Suprapubic skin (tissue), 4 donors: ENCODE measurements around the gene SCN4B. TPM values are rescaled to one million over a fixed set of nuclear protein-coding genes. Genes with fewer than 3 reads are reported as not detected.

Source experiments
- DNase-seq, 2 donors: peaks; one replicate each; pipeline ENCODE4 v3.0.0-alpha.2; 2019; ENCODE audit warnings: low spot score in 2 of 2
- H3K27ac ChIP-seq: fragments of 200-600 bp; sonication (generic); one replicate; pipeline ENCODE4 v1.5.1; 2019
- H3K27me3 ChIP-seq: fragments of 200-600 bp; sonication (generic); one replicate; pipeline ENCODE4 v1.5.1; 2019
- H3K36me3 ChIP-seq: fragments of 200-600 bp; sonication (generic); one replicate; pipeline ENCODE4 v1.5.1; 2019
- H3K4me1 ChIP-seq: fragments of 200-600 bp; sonication (generic); one replicate; pipeline ENCODE4 v1.5.1; 2019
- H3K4me3 ChIP-seq: fragments of 200-600 bp; sonication (generic); one replicate; pipeline ENCODE4 v1.5.1; 2019; ENCODE audit warnings: mild to moderate bottlenecking
- H3K9me3 ChIP-seq: fragments of 200-600 bp; sonication (generic); one replicate; pipeline ENCODE4 v1.5.1; 2019
- EP300 ChIP-seq: sonication (generic); formaldehyde crosslinking; IDR thresholded peaks from one replicate; pipeline ENCODE4 v1.6.1; 2017; ENCODE audit warnings: antibody characterized with exemption
- POLR2A ChIP-seq, 2 donors: fragments of 450-650 bp; IDR thresholded peaks; one replicate each; pipeline ENCODE4 v1.6.1; 2017; ENCODE audit warnings: antibody characterized with exemption in 2 of 2, mild to moderate bottlenecking in 2 of 2, moderate library complexity in 2 of 2
- POLR2AphosphoS5 ChIP-seq, 3 donors: sonication (generic); formaldehyde crosslinking; IDR thresholded peaks; one replicate each; pipeline ENCODE4 v1.6.1; 2017; ENCODE audit warnings: antibody characterized with exemption in 3 of 3
- WGBS: methylation state at CpG from one replicate; pipeline ENCODE4 v1.1.5; 2018; 5-methylcytosine and 5-hydroxymethylcytosine counted together
- total RNA-seq, 4 donors: library from RNA; depleted of rRNA; stranded (reverse); fragments of >200 nt; gene quantifications; one replicate each; pipeline ENCODE4 v1.1.0, GENCODE V29; 2016
- TF ChIP-seq, protein P1 (sequence below), 2 donors: fragments of 200-600 bp in 1 of 2; fragments of 450-650 bp in 1 of 2; sonication (generic) in 1 of 2; IDR thresholded peaks; one replicate each; pipeline ENCODE4 v1.5.1; 2016 to 2019; ENCODE audit warnings: antibody characterized with exemption in 2 of 2, mild to moderate bottlenecking in 1 of 2, moderate library complexity in 1 of 2

Gene SCN4B
- total RNA-seq, 4 donors from 2014 or later = 1.5 to 1.8 (median 1.5) TPM

DNA sequence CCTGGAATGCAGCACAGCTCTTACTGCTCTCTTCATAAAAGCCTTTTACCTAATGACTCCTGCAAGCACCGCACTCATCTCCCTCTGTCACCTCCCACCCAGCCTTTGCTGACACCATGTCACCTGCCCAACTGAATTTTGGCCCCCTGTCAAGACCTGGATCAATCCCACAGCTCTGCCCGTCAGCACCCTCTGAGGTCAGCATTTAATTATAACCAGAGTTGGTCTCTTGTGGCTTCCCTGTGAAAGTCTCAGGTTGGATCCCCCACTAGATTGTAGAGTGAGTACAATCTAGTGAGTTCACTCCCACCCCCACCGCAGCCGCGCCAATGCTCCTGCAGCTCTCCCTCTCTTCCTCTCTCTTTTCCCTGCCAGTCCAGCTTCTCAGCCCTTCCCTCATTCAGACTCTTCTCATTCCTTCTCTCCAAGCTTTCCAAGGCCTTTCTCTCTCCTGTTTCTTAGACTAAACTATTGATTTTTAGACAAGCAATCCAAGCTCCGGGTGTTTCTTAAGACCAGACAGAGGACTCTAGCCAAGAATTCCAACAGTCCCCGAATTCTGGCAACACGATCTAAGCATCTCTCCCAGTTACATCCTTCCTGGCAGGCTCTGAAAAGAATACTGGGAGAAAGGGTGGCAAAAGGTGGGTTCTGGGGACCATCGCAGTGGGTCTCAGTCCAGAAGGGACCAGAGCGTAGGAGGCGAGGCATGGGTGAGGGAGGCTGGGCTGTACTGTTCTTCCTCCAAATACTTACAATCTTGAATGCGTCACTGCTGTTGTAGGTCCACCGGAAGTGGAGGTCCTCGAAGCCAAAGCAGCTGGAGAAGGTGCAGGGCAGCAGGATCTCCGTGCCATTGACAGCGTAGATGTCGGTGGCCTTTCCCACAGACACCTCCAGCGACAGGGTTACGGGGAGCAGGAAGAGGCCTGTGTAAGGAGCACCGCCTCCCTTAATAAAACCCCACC, 8.0 kb downstream of the SCN4B start:
- no peak overlapping the region for H3K27ac ChIP-seq
- no peak overlapping the region for H3K4me3 ChIP-seq
- no peaks in the 10 kb centered on the region for H3K9me3 ChIP-seq
- no peaks in the 10 kb centered on the region for H3K36me3 ChIP-seq
- peaks cover 29% of the 10 kb centered on the region for H3K4me1 ChIP-seq
- peaks cover 14% of the 10 kb centered on the region for H3K27me3 ChIP-seq
- WGBS = 53% methylated on average over 20 of the region's 20 CpGs
- DNase-seq = peak in 1 of 2 donors; percentile 54
- TF ChIP-seq POLR2AphosphoS5 (IDR thresholded peaks at IDR 0.05) (no peak), POLR2A (IDR thresholded peaks at IDR 0.05) (no peak), EP300 (no peak)
- TF ChIP-seq, protein P1, sequence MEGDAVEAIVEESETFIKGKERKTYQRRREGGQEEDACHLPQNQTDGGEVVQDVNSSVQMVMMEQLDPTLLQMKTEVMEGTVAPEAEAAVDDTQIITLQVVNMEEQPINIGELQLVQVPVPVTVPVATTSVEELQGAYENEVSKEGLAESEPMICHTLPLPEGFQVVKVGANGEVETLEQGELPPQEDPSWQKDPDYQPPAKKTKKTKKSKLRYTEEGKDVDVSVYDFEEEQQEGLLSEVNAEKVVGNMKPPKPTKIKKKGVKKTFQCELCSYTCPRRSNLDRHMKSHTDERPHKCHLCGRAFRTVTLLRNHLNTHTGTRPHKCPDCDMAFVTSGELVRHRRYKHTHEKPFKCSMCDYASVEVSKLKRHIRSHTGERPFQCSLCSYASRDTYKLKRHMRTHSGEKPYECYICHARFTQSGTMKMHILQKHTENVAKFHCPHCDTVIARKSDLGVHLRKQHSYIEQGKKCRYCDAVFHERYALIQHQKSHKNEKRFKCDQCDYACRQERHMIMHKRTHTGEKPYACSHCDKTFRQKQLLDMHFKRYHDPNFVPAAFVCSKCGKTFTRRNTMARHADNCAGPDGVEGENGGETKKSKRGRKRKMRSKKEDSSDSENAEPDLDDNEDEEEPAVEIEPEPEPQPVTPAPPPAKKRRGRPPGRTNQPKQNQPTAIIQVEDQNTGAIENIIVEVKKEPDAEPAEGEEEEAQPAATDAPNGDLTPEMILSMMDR (IDR thresholded peaks at IDR 0.05) = no peak

DNA sequence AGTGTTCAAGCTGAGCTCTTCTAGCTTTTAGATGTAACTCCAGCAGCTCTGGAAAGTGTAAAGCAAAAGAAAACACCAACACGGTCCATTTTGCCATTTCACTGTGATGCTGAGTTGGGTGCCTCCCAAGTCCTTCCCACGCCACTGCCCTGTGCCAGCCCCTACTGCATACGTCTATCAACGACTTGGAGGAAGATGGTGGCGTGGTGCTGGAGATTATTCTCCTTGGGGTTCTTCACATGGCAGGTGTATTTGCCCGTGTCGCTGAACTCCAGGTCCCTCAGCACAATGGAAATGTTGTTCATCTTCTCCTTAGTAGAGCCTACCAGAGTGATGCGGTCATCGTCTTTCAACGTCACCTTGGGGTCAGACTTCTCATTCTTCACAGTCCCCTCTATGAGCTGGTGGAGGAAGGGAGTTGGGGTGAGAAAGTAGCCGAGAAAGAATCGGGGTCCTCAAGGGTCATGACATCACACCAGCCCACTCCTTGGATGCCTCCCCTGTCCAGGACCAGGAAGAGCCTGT, 8.9 kb downstream of the SCN4B start:
- peaks cover 24% of the 10 kb centered on the region for H3K4me1 ChIP-seq
- TF ChIP-seq POLR2A (IDR thresholded peaks at IDR 0.05) (no peak), POLR2AphosphoS5 (IDR thresholded peaks at IDR 0.05) (no peak), EP300 (no peak)
- TF ChIP-seq, protein P1 (IDR thresholded peaks at IDR 0.05) = no peak
- 89% methylated on average over 12 of the region's 12 CpGs for WGBS
- H3K36me3 ChIP-seq = no peaks in the 10 kb centered on the region
- H3K27me3 ChIP-seq = peaks cover 17% of the 10 kb centered on the region
- H3K4me3 ChIP-seq = no peak overlapping the region
- H3K9me3 ChIP-seq = no peaks in the 10 kb centered on the region
- no peak overlapping the region for H3K27ac ChIP-seq
- DNase-seq = peak; percentile 32 to 50

DNA sequence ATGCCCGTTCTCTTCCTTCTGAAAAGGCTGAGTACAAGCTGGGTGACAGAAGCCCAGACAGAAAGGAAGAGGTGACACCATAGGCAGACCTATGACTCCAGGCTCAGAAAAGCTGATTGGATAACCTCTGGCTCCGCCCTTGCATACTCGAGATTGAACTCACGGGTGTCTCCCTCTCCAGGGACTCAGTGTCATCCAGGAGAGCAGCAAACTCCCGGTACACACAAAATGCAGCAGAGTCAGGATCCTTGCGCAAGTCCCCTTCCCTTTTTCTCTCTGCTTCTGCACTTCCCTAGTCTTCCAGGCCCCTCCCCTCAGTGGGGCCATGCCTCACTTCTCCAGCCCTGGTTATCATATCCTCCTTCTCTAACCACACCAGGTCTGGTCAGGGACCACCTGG, 9.8 kb downstream of the SCN4B start:
- no peak overlapping the region for H3K27ac ChIP-seq
- 47% methylated on average over 6 of the region's 6 CpGs for WGBS
- H3K36me3 ChIP-seq = no peaks in the 10 kb centered on the region
- DNase-seq = peak in 1 of 2 donors; percentile 62
- no peak for TF ChIP-seq POLR2A (IDR thresholded peaks at IDR 0.05)
- TF ChIP-seq EP300 = no peak
- no peak for TF ChIP-seq POLR2AphosphoS5 (IDR thresholded peaks at IDR 0.05)
- TF ChIP-seq, protein P1 (IDR thresholded peaks at IDR 0.05) = no peak
- no peaks in the 10 kb centered on the region for H3K9me3 ChIP-seq
- H3K4me1 ChIP-seq = peaks cover 24% of the 10 kb centered on the region
- peaks cover 19% of the 10 kb centered on the region for H3K27me3 ChIP-seq
- no peak overlapping the region for H3K4me3 ChIP-seq

DNA sequence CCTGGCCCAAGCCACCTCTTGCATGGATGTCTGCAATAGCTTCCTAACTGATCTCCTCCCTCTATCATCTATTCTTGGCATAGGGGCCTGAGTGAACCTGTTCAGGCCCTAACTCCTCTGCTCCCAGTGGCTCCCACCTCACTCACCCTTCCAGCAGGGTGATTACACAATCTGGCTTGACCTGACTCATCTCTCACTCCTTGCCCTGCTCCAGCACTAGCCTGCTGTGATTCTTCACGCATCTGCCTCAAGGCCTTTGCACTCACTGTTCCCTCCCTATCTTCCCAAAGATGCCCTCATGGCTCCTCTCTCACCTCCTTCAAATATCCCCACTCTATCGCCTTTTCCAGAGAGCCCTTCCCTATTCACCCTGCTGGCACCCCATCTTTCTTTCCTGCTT, 10.5 kb downstream of the SCN4B start:
- no peak overlapping the region for H3K4me3 ChIP-seq
- DNase-seq = peak in 1 of 2 donors; percentile 53
- H3K36me3 ChIP-seq = no peaks in the 10 kb centered on the region
- 57% methylated on average over 2 of the region's 2 CpGs for WGBS
- no peak overlapping the region for H3K27ac ChIP-seq
- TF ChIP-seq, protein P1 (IDR thresholded peaks at IDR 0.05) = no peak
- TF ChIP-seq POLR2AphosphoS5 (IDR thresholded peaks at IDR 0.05) = no peak
- no peak for TF ChIP-seq EP300
- no peak for TF ChIP-seq POLR2A (IDR thresholded peaks at IDR 0.05)
- no peaks in the 10 kb centered on the region for H3K9me3 ChIP-seq
- peaks cover 24% of the 10 kb centered on the region for H3K4me1 ChIP-seq
- peaks cover 19% of the 10 kb centered on the region for H3K27me3 ChIP-seq

DNA sequence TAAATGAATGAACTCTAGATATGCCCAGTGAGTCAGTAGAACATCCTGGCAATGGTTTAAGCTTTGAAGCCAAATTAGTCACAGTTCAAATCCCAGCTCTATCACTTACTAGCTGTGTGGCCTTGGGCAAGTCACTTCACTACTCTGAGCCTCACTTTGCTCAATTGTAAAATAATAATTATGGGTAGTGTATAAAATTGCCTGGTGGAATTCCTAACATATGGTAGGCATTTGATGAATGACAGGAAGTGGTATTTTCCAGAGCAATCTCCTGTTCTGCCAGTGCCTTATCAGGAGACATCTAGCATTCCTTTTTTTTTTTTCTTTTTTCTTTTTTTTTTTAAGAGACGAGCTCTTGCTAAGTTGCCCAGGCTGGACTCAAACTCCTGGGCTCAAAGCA, 13.0 kb downstream of the SCN4B start:
- 36% methylated on average over 1 of the region's 1 CpG for WGBS
- Histone ChIP-seq H3K36me3 (no peaks in the 10 kb centered on the region), H3K4me1 (peaks cover 13% of the 10 kb centered on the region), H3K4me3 (no peak overlapping the region), H3K27ac (no peak overlapping the region), H3K9me3 (no peaks in the 10 kb centered on the region), H3K27me3 (peaks cover 19% of the 10 kb centered on the region)
- TF ChIP-seq, protein P1 (IDR thresholded peaks at IDR 0.05) = no peak
- TF ChIP-seq EP300 (no peak), POLR2AphosphoS5 (IDR thresholded peaks at IDR 0.05) (no peak), POLR2A (IDR thresholded peaks at IDR 0.05) (no peak)
- no peak for DNase-seq
